ENCODE measurements around the gene DNAJC11.

DNA sequence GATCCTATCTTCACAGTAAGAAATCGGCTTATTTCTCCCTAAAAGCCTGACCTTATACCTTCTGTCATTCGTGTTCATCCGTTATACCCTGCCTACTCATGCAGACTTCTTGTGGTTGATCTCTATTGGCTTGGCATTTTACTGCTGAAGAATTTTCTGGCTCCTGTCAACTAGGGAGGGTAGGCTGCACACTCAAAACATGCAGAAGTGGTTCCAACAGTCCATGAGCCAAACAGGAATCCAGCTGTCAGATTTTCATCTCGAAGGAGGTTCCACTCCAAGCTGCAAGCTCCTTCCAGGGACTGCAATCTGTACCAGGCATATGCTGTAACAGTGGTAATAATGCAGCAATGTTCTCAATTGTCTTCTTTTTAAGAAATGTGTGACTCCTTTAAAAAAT lies 10.1 kb downstream of the DNAJC11 start:
- TF ChIP-seq, protein P1, sequence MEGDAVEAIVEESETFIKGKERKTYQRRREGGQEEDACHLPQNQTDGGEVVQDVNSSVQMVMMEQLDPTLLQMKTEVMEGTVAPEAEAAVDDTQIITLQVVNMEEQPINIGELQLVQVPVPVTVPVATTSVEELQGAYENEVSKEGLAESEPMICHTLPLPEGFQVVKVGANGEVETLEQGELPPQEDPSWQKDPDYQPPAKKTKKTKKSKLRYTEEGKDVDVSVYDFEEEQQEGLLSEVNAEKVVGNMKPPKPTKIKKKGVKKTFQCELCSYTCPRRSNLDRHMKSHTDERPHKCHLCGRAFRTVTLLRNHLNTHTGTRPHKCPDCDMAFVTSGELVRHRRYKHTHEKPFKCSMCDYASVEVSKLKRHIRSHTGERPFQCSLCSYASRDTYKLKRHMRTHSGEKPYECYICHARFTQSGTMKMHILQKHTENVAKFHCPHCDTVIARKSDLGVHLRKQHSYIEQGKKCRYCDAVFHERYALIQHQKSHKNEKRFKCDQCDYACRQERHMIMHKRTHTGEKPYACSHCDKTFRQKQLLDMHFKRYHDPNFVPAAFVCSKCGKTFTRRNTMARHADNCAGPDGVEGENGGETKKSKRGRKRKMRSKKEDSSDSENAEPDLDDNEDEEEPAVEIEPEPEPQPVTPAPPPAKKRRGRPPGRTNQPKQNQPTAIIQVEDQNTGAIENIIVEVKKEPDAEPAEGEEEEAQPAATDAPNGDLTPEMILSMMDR (IDR thresholded peaks at IDR 0.05; ENCODE audit: low read length), result no peak
- no peak for TF ChIP-seq EZH2phosphoT487 (IDR thresholded peaks at IDR 0.05; ENCODE audit: low read length)
- TF ChIP-seq EZH2 (optimal IDR thresholded peaks at IDR 0.05; ENCODE audit: low read depth, low read length), result no peak

All from MM.1S (cell line).